ENCODE results near the gene CNIH2. TPM values are rescaled to one million over a fixed set of nuclear protein-coding genes. Genes with fewer than 3 reads are reported as not detected.
A peak's percentile ranks its signal among the peaks of the same experiment; 100 is the strongest.

Gene CNIH2
- total RNA-seq, 1 experiment from 2014 or later, result 1.4 TPM

DNA sequence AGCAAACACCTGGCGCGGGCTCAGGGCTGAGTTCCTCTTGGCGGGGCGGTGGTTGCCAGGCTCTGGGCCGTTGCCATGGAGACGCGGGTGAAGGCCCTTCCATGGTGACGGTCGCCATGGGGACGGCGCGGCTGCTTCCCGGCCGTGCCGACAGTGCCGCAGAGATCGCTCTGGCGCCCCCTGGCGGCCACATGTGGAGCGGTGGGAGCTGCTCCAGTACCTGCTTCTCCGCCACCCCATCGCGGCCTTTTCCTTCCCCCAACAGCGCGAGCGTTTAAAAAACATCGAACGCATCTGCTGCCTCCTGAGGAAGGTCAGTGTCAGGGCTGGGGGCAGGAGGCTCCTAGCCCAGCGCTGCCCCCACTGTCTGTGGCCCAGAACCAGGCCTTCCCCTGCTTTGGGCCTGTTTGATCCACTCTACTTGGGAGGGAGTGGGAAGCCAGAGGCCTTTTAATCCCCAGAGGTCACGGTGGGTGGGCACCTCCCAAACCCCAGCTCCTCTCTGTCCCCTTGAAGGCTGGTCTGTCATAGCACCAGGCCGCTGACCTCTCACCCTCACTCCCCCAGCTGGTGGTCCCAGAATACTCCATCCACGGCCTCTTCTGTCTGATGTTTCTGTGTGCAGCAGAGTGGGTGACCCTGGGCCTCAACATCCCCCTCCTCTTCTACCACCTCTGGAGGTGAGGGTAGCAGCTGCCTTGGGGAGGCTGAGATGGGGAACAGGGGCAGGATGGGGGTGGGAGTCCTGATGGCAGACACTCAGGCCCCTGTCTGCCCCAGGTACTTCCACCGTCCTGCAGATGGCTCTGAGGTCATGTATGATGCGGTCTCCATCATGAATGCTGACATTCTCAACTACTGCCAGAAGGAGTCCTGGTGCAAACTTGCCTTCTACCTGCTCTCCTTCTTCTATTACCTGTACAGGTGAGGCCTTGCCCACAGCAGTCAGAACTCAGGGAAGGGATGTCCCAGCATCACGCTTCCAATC is 4.8 kb downstream of the CNIH2 start:
- POLR2A ChIA-PET, result interaction anchor here (0.9 to 1.5 kb wide), 8 partner anchors 13 to 62 kb away, joined by 3 to 7 read pairs (median 3); partner anchors contain the start of genes BRMS1 and RAB1B
- no peak overlapping the region for H3K4me3 Mint-ChIP-seq (ENCODE audit: unreplicated experiment)
- peak; percentile 89 for DNase-seq (ENCODE audit: unreplicated experiment)
- H3K4me1 Mint-ChIP-seq (ENCODE audit: insufficient read depth, unreplicated experiment), result no peaks in the 10 kb centered on the region
- H3K27me3 Mint-ChIP-seq (ENCODE audit: insufficient read depth, unreplicated experiment), result peaks cover 10% of the 10 kb centered on the region
- CTCF ChIA-PET, result interaction anchor here (0.6 to 3.3 kb wide), 12 partner anchors 9 to 547 kb away, joined by 3 to 24 read pairs (median 4); partner anchors contain the start of genes RAB1B and RIN1
- TF ChIP-seq, protein P1, sequence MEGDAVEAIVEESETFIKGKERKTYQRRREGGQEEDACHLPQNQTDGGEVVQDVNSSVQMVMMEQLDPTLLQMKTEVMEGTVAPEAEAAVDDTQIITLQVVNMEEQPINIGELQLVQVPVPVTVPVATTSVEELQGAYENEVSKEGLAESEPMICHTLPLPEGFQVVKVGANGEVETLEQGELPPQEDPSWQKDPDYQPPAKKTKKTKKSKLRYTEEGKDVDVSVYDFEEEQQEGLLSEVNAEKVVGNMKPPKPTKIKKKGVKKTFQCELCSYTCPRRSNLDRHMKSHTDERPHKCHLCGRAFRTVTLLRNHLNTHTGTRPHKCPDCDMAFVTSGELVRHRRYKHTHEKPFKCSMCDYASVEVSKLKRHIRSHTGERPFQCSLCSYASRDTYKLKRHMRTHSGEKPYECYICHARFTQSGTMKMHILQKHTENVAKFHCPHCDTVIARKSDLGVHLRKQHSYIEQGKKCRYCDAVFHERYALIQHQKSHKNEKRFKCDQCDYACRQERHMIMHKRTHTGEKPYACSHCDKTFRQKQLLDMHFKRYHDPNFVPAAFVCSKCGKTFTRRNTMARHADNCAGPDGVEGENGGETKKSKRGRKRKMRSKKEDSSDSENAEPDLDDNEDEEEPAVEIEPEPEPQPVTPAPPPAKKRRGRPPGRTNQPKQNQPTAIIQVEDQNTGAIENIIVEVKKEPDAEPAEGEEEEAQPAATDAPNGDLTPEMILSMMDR (IDR thresholded peaks at IDR 0.05; ENCODE audit: unreplicated experiment), result peak; percentile 94
- intact Hi-C loops (cut with micrococcal nuclease), result loop anchor here (1.0 kb wide), 1 partner anchor 60 kb away; no protein-coding TSS in a partner anchor
- H3K27ac Mint-ChIP-seq (ENCODE audit: low read depth, unreplicated experiment), result no peak overlapping the region
- H3K9me3 Mint-ChIP-seq (ENCODE audit: unreplicated experiment), result no peaks in the 10 kb centered on the region
- no TSS peak for BruUV-seq (replicated peaks)
- peaks cover 6% of the 10 kb centered on the region for H3K36me3 Mint-ChIP-seq (ENCODE audit: insufficient read depth, unreplicated experiment)

DNA sequence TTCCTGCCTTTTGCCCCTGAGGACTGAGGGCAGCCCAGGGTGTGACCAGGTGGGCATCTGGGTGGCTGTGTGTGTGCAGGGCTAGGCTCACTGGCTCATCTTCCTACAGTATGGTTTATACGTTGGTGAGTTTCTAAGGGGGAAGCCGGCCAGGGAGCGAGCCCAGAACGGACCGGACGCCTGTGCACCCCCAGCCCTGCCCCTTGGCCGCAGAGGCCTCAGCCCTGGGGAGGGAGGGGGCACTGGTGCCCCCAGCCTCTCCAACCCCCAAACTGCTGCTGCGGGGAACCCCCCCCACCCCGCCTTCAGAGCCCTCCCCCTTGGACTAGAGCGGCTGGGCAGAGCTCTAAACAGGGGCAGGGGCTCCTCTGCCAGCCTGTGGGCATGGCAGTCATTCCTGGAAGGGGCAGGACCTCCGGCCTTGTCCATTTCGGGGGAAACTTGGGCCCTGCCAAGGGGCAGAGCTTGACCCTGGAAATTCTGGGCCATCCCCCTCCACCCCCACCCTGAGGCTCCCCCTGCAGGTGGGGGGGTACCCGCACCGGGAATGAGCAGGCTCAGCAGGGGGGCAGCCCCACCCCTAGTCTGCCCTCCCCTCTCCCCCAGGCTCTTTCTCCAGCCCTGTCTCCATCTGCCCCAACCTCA is 5.6 kb downstream of the CNIH2 start:
- Mint-ChIP-seq H3K9me3 (ENCODE audit: unreplicated experiment) (no peaks in the 10 kb centered on the region), H3K4me1 (ENCODE audit: insufficient read depth, unreplicated experiment) (no peaks in the 10 kb centered on the region), H3K27ac (ENCODE audit: low read depth, unreplicated experiment) (no peak overlapping the region), H3K4me3 (ENCODE audit: unreplicated experiment) (no peak overlapping the region), H3K36me3 (ENCODE audit: insufficient read depth, unreplicated experiment) (peaks cover 6% of the 10 kb centered on the region), H3K27me3 (ENCODE audit: insufficient read depth, unreplicated experiment) (peaks cover 10% of the 10 kb centered on the region)
- no TSS peak for BruUV-seq (replicated peaks)
- ChIA-PET POLR2A (interaction anchor here (0.9 to 1.4 kb wide), 2 partner anchors 16 to 26 kb away, joined by 3 to 7 read pairs; partner anchors contain the start of gene RAB1B), CTCF (interaction anchor here (0.7 to 3.3 kb wide), 5 partner anchors 15 to 88 kb away, joined by 3 to 24 read pairs (median 4); partner anchors contain the start of genes RAB1B, RIN1 and SLC29A2)
- intact Hi-C loops (cut with micrococcal nuclease), result no loop called here
- no peak for DNase-seq (ENCODE audit: unreplicated experiment)
- TF ChIP-seq, protein P1 (IDR thresholded peaks at IDR 0.05; ENCODE audit: unreplicated experiment), result no peak

DNA sequence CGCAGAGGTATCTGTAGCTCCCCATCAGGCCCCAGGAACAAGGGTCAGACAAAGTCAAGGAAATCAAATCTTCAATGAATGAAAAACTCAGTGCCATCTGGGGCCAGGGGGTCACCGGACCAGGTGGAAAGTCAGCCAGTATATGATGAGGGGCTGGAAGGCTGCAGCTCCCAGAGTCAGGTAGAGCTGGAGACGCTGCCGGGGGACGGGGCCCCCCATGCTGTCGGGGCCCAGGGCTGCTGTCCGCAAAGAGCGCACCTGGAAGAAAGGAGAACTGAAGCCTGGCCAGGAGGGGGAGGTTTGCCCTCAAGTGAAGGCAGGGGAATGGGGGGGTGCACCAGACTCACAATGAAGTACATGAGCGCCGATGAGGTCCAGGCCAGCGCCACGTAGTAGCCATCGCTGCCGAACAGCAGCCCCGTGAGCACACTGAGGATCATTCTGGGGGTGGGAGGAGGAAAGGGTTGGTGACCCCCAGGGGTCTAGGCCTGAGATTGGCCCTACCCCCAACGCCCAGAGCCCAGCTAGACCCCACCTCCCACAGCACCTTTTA is 6.6 kb downstream of the CNIH2 start:
- DNase-seq (ENCODE audit: unreplicated experiment), result no peak
- CTCF ChIA-PET, result interaction anchor here (0.7 to 0.8 kb wide), 4 partner anchors 14 to 105 kb away, joined by 3 to 4 read pairs (median 4); partner anchors contain the start of gene SLC29A2
- H3K4me1 Mint-ChIP-seq (ENCODE audit: insufficient read depth, unreplicated experiment), result no peaks in the 10 kb centered on the region
- intact Hi-C loops (cut with micrococcal nuclease), result no loop called here
- TF ChIP-seq, protein P1 (IDR thresholded peaks at IDR 0.05; ENCODE audit: unreplicated experiment), result no peak
- POLR2A ChIA-PET, result interaction anchor here (0.7 kb wide), 1 partner anchor 55 kb away, joined by 3 read pairs; no protein-coding TSS in a partner anchor
- no TSS peak for BruUV-seq (replicated peaks)
- H3K9me3 Mint-ChIP-seq (ENCODE audit: unreplicated experiment), result no peaks in the 10 kb centered on the region
- no peak overlapping the region for H3K4me3 Mint-ChIP-seq (ENCODE audit: unreplicated experiment)
- H3K27me3 Mint-ChIP-seq (ENCODE audit: insufficient read depth, unreplicated experiment), result peaks cover 4% of the 10 kb centered on the region
- no peak overlapping the region for H3K27ac Mint-ChIP-seq (ENCODE audit: low read depth, unreplicated experiment)
- H3K36me3 Mint-ChIP-seq (ENCODE audit: insufficient read depth, unreplicated experiment), result peaks cover 12% of the 10 kb centered on the region
